Lower lobe of right lung (tissue), 2 donors: Measurements from ENCODE around the gene GJA4. TPM values are rescaled to one million over a fixed set of nuclear protein-coding genes. Genes with fewer than 3 reads are reported as not detected.

Experiments used
- ATAC-seq, 2 donors: fragments of 200-7000 bp; cut with Tn5 transposase; one replicate each; pipeline ENCODE4 v1.9.1; 2020 to 2022; ENCODE audit warnings: mild to moderate bottlenecking in 2 of 2, moderate library complexity in 2 of 2
- DNase-seq: peaks from one replicate; pipeline ENCODE4 v3.0.0-alpha.2; 2020
- H3K27ac ChIP-seq: fragments of 200-600 bp; one replicate; pipeline ENCODE4 v1.8.0; 2022
- H3K27me3 ChIP-seq: fragments of 200-600 bp; one replicate; pipeline ENCODE4 v1.8.0; 2022; ENCODE audit warnings: low read depth
- H3K36me3 ChIP-seq: fragments of 200-600 bp; one replicate; pipeline ENCODE4 v1.8.0; 2022; ENCODE audit warnings: mild to moderate bottlenecking
- H3K4me1 ChIP-seq: fragments of 200-600 bp; one replicate; pipeline ENCODE4 v1.8.0; 2022
- H3K4me3 ChIP-seq: fragments of 200-600 bp; one replicate; pipeline ENCODE4 v1.8.0; 2022; ENCODE audit warnings: mild to moderate bottlenecking
- H3K9me3 ChIP-seq: fragments of 200-600 bp; one replicate; pipeline ENCODE4 v1.8.0; 2022
- CTCF ChIP-seq: fragments of 200-600 bp; IDR thresholded peaks from one replicate; pipeline ENCODE4 v1.8.0; 2022; ENCODE audit warnings: antibody characterized with exemption, mild to moderate bottlenecking
- intact Hi-C: fragments of 100-400 bp; cut with DNase I; formaldehyde crosslinking; loops from one replicate; pipeline ENCODE4 v1.11.0; 2022
- total RNA-seq: library from RNA; stranded (reverse); fragmentation: NEBNext Ultra II Directional; extraction: Animal tissue kit (Norgen Biotek cat#: 25700); gene quantifications from one replicate; pipeline ENCODE4 v1.2.1, GENCODE V29; 2021
- donor health status: DM: no; HTN: yes; CAD: no; lungs with severe emphysema.

GJA4 gene
- total RNA-seq, 1 donor from 2014 or later, result 16.1 TPM

- TF ChIP-seq CTCF, result no peak
- DNase-seq (no peak), ATAC-seq (no peak)
- no peaks in the 10 kb centered on the region for H3K36me3 ChIP-seq
- no peaks in the 10 kb centered on the region for H3K9me3 ChIP-seq
- no peak overlapping the region for H3K27ac ChIP-seq
- no peaks in the 10 kb centered on the region for H3K27me3 ChIP-seq
- H3K4me1 ChIP-seq, result peaks cover 25% of the 10 kb centered on the region
- intact Hi-C loops, result no loop called here
- no peak overlapping the region for H3K4me3 ChIP-seq
These were observed 49.3 kb downstream of the GJA4 start for GRCh38 chr1:34842073-34842472.

GRCh38 chr1:34842952-34843371, 50.2 kb downstream of the GJA4 start:
- ATAC-seq, result peak; percentile 32 to 35
- Histone ChIP-seq H3K4me3 (no peak overlapping the region), H3K27ac (peak overlapping the region; percentile 67), H3K4me1 (peaks cover 31% of the 10 kb centered on the region), H3K27me3 (no peaks in the 10 kb centered on the region), H3K36me3 (peaks cover 4% of the 10 kb centered on the region), H3K9me3 (no peaks in the 10 kb centered on the region)
- no peak for DNase-seq
- intact Hi-C loops, result no loop called here
- TF ChIP-seq CTCF, result no peak

- no peak for TF ChIP-seq CTCF
- no peak for ATAC-seq
These were observed 50.8 kb downstream of the GJA4 start for GRCh38 chr1:34843392-34844251.

GRCh38 chr1:34844252-34844634, 51.4 kb downstream of the GJA4 start:
- peak overlapping the region; percentile 67 for H3K27ac ChIP-seq
- H3K9me3 ChIP-seq, result no peaks in the 10 kb centered on the region
- no peaks in the 10 kb centered on the region for H3K27me3 ChIP-seq
- H3K36me3 ChIP-seq, result peaks cover 12% of the 10 kb centered on the region
- DNase-seq (no peak), ATAC-seq (peak in 1 of 2 donors; percentile 11)
- no peak overlapping the region for H3K4me3 ChIP-seq
- intact Hi-C loops, result no loop called here
- TF ChIP-seq CTCF, result no peak
- peaks cover 31% of the 10 kb centered on the region for H3K4me1 ChIP-seq

More at GRCh38 chr1:34843392-34844251, 50.8 kb downstream of the GJA4 start:
- H3K9me3 ChIP-seq, result no peaks in the 10 kb centered on the region
- H3K36me3 ChIP-seq, result peaks cover 11% of the 10 kb centered on the region
- H3K4me3 ChIP-seq, result no peak overlapping the region
- no peak for DNase-seq
- H3K27ac ChIP-seq, result peak overlapping the region; percentile 67
- intact Hi-C loops, result no loop called here
- peaks cover 31% of the 10 kb centered on the region for H3K4me1 ChIP-seq
- no peaks in the 10 kb centered on the region for H3K27me3 ChIP-seq

Other genes starting within 250 kb of the GJA4 start
- not detected for gene GJB5, start 38.0 kb upstream of the GJA4 start, total RNA-seq
- 0.12 TPM for gene GJB4, start 33.3 kb upstream of the GJA4 start, total RNA-seq
- 0.80 TPM for gene GJB3, start 11.8 kb upstream of the GJA4 start, total RNA-seq
- gene SMIM12, start 66.8 kb downstream of the GJA4 start, total RNA-seq, result 34.0 TPM
- 0.18 TPM for gene DLGAP3, start 136.7 kb downstream of the GJA4 start, total RNA-seq
- 47.8 TPM for gene TMEM35B, start 192.3 kb downstream of the GJA4 start, total RNA-seq
- 24.8 TPM for gene ZMYM6, start 238.9 kb downstream of the GJA4 start, total RNA-seq